Fibroblast of the aortic adventitia (primary cell): ENCODE measurements around the gene MTCH1. TPM values are rescaled to one million over a fixed set of nuclear protein-coding genes. Genes with fewer than 3 reads are reported as not detected.

Experiments
- DNase-seq: peaks from one replicate; pipeline ENCODE4 v3.0.0-alpha.2; 2010; ENCODE audit warnings: low read depth
- H3K4me3 ChIP-seq: 2 replicates; pipeline ENCODE4 v1.5.1; 2011; ENCODE audit warnings: low read depth, mild to moderate bottlenecking, control low read depth, low read length, moderate library complexity
- total RNA-seq: library from RNA; depleted of rRNA; stranded (reverse); fragments of >200 nt; gene quantifications from 2 replicates; pipeline ENCODE4 v1.2.3, GENCODE V29; 2012; ENCODE audit warnings: low replicate concordance
- TF ChIP-seq, protein P1 (sequence below): IDR thresholded peaks from 2 replicates; pipeline ENCODE4 v1.5.1; 2011; ENCODE audit warnings: mild to moderate bottlenecking, low read length, control low read depth, inconsistent platforms; ENCODE audit not compliant: insufficient read depth

Gene MTCH1
- total RNA-seq, 1 donor, result 160 TPM

GRCh38 chr6:36989264-36989663 is 3.3 kb upstream of the MTCH1 start:
- H3K4me3 ChIP-seq, result no peak overlapping the region
- no peak for DNase-seq
- TF ChIP-seq, protein P1, sequence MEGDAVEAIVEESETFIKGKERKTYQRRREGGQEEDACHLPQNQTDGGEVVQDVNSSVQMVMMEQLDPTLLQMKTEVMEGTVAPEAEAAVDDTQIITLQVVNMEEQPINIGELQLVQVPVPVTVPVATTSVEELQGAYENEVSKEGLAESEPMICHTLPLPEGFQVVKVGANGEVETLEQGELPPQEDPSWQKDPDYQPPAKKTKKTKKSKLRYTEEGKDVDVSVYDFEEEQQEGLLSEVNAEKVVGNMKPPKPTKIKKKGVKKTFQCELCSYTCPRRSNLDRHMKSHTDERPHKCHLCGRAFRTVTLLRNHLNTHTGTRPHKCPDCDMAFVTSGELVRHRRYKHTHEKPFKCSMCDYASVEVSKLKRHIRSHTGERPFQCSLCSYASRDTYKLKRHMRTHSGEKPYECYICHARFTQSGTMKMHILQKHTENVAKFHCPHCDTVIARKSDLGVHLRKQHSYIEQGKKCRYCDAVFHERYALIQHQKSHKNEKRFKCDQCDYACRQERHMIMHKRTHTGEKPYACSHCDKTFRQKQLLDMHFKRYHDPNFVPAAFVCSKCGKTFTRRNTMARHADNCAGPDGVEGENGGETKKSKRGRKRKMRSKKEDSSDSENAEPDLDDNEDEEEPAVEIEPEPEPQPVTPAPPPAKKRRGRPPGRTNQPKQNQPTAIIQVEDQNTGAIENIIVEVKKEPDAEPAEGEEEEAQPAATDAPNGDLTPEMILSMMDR, result no peak

- TF ChIP-seq, protein P1, result no peak
- no peak for DNase-seq
- H3K4me3 ChIP-seq, result peak overlapping the region; percentile 99
Measured at GRCh38 chr6:36986704-36987047, 680 bp upstream of the MTCH1 start.

DNA sequence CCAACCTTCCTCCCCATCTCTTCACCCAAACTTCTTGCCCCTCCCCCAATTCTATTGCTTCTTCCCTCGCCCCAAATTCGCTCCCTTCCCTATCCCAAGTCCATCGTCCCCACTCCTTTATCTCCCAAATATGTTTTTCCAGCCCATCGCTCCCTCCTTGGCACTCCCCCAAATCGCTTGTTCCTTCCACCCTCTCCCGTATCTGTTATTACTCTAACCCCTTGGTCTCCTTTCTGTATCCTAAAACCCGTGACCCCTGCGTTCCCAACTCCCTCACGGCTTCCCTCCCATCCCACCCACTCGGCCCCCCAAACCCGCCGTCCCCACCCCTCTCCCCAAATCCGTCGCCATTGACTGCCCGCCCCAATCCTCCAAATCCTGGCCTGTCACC is 584 bp downstream of the MTCH1 start:
- DNase-seq, result no peak
- TF ChIP-seq, protein P1, result no peak
- peak overlapping the region; percentile 99 for H3K4me3 ChIP-seq

- H3K4me3 ChIP-seq, result peak overlapping the region; percentile 99
- TF ChIP-seq, protein P1, result no peak
- peak; percentile 74 for DNase-seq
Measured at GRCh38 chr6:36984581-36985416, 1.2 kb downstream of the MTCH1 start.

GRCh38 chr6:36983538-36983937 is 2.5 kb downstream of the MTCH1 start:
- H3K4me3 ChIP-seq, result peak overlapping the region; percentile 99
- no peak for DNase-seq
- TF ChIP-seq, protein P1, result no peak

DNA sequence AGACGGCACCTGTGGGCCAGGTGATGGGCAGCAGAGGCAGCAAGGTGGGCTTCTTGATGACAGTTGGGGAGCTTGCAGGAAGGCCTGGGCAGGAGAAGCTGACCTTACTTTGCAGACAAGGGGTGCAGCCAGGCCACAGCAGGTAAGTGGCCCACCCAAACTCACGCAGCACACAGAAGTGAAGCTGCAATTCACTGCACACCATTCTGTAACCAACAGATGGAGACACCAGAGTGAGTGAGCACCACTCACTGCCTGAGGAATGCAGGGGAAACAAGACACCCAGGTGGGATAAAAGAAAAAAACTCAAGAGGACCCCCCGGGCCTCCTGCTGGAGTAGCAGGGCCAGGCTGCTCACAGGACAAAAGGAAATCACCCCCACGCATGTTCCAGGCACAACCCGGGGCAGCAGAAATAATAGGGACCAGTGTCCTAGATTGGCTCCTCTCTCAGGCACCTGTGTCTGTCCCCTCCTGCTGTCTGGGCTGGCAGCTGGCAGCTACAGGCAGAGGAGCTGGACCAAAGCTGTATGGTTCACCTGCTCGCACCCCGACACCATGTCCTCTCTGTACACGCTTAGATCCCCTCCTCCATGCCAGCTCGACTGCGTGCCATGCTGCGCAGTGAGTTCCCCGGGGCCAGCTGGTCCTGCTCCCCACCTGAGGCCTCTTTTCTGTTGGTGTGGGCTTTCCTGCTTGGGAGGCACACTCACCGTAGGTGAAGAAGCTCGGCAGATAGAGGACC is 4.9 kb downstream of the MTCH1 start:
- no peak for DNase-seq
- H3K4me3 ChIP-seq, result no peak overlapping the region
- TF ChIP-seq, protein P1, result peak; percentile 10
